ENCODE measurements around the gene PGD.

DNA sequence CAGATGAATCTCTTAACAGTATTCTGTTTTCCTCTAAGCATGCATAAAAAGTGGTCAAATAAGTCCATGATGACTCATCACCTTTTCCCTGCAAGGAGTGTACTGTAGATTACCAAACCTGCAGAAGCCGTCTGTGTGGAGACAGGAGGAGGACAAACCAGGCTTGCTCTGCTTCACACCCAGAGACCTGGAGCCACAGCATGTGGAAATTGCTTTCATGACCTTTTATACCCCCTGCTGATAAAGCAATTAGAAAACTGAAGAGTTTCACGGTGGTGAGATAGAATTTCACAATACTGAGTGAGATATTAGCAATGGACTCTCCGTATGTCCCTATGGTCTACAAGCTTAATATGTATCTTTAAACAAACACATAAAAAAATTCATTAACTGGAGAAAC lies 60.3 kb downstream of the PGD start:
- no peak for TF ChIP-seq POLR2A (IDR thresholded peaks at IDR 0.05; ENCODE audit: extremely low read depth, insufficient read length)
- TF ChIP-seq, protein P1, sequence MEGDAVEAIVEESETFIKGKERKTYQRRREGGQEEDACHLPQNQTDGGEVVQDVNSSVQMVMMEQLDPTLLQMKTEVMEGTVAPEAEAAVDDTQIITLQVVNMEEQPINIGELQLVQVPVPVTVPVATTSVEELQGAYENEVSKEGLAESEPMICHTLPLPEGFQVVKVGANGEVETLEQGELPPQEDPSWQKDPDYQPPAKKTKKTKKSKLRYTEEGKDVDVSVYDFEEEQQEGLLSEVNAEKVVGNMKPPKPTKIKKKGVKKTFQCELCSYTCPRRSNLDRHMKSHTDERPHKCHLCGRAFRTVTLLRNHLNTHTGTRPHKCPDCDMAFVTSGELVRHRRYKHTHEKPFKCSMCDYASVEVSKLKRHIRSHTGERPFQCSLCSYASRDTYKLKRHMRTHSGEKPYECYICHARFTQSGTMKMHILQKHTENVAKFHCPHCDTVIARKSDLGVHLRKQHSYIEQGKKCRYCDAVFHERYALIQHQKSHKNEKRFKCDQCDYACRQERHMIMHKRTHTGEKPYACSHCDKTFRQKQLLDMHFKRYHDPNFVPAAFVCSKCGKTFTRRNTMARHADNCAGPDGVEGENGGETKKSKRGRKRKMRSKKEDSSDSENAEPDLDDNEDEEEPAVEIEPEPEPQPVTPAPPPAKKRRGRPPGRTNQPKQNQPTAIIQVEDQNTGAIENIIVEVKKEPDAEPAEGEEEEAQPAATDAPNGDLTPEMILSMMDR (IDR thresholded peaks at IDR 0.05; ENCODE audit: low read depth, low read length), result no peak
- TF ChIP-seq, protein P2, sequence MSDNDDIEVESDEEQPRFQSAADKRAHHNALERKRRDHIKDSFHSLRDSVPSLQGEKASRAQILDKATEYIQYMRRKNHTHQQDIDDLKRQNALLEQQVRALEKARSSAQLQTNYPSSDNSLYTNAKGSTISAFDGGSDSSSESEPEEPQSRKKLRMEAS (IDR thresholded peaks at IDR 0.05; ENCODE audit: low read depth, low read length), result no peak
- TF ChIP-seq MYC (IDR thresholded peaks at IDR 0.05; ENCODE audit: low read depth, low read length), result no peak
